ENCODE measurements around the gene LRRC3. TPM values are rescaled to one million over a fixed set of nuclear protein-coding genes. Genes with fewer than 3 reads are reported as not detected.

LRRC3 gene
- total and polyA plus RNA-seq, 4 donors, result 3.0 to 14.2 (median 7.5) TPM

GRCh38 chr21:44459712-44460440, 4.6 kb downstream of the LRRC3 start:
- Histone ChIP-seq H3K27ac (ENCODE audit: low read depth in 1 of 2, low read length in 2 of 2) (peak overlapping the region; percentile 73 to 76), H3K27me3 (ENCODE audit: control insufficient read depth in 4 of 4, insufficient read depth in 4 of 4, low read length in 3 of 4) (no peaks in the 10 kb centered on the region), H3K4me1 (ENCODE audit: control insufficient read depth in 4 of 4, insufficient read depth in 4 of 4, low read length in 3 of 4) (peaks cover 20 to 65% (median 45%) of the 10 kb centered on the region in 4 donors), H3K4me3 (ENCODE audit: low read depth in 1 of 3, low read length in 3 of 3) (no peak overlapping the region), H3K9me3 (ENCODE audit: control insufficient read depth in 4 of 4, low read length in 3 of 4) (no peaks in the 10 kb centered on the region), H3K9ac (ENCODE audit: low read depth in 1 of 2, low read length in 2 of 2) (no peak overlapping the region), H3K36me3 (ENCODE audit: control insufficient read depth in 4 of 4, insufficient read depth in 3 of 4, low read depth in 1 of 4, low read length in 3 of 4) (no peaks in the 10 kb centered on the region)
- TF ChIP-seq CTCF (IDR thresholded peaks at IDR 0.05; ENCODE audit: low read depth, low read length, missing input control) (no peak), MAX (IDR thresholded peaks at IDR 0.05) (no peak), HNF4A (conservative IDR thresholded peaks at IDR 0.05) (no peak), EGR1 (IDR thresholded peaks at IDR 0.05; ENCODE audit: low read depth in 2 of 2) (no peak), SP1 (IDR thresholded peaks at IDR 0.05) (no peak), GABPA (IDR thresholded peaks at IDR 0.05 in 1 of 2, conservative IDR thresholded peaks at IDR 0.05 in 1 of 2) (no peak), RAD21 (IDR thresholded peaks at IDR 0.05) (no peak), FOXA1 (IDR thresholded peaks at IDR 0.05) (no peak), REST (IDR thresholded peaks at IDR 0.05) (no peak), HNF4G (IDR thresholded peaks at IDR 0.05) (no peak), JUND (IDR thresholded peaks at IDR 0.05) (no peak), NR2F2 (IDR thresholded peaks at IDR 0.05) (no peak), ZBTB33 (IDR thresholded peaks at IDR 0.05) (no peak), YY1 (IDR thresholded peaks at IDR 0.05) (no peak)
- no peak for DNase-seq (ENCODE audit: low spot score)
- WGBS, result 84% methylated on average over 14 of the region's 14 CpGs

- TF ChIP-seq YY1 (IDR thresholded peaks at IDR 0.05), result no peak
These were observed 5.1 kb downstream of the LRRC3 start for GRCh38 chr21:44460441-44460755.

More at GRCh38 chr21:44460441-44460755, 5.1 kb downstream of the LRRC3 start:
- Histone ChIP-seq H3K4me1 (ENCODE audit: control insufficient read depth in 4 of 4, insufficient read depth in 4 of 4, low read length in 3 of 4) (peaks cover 19 to 65% (median 45%) of the 10 kb centered on the region in 4 donors), H3K27ac (ENCODE audit: low read depth in 1 of 2, low read length in 2 of 2) (peak overlapping the region; percentile 73 to 76), H3K36me3 (ENCODE audit: control insufficient read depth in 4 of 4, insufficient read depth in 3 of 4, low read depth in 1 of 4, low read length in 3 of 4) (peaks cover 0 to 3% (median 0%) of the 10 kb centered on the region in 4 donors), H3K4me3 (ENCODE audit: low read depth in 1 of 3, low read length in 3 of 3) (no peak overlapping the region), H3K27me3 (ENCODE audit: control insufficient read depth in 4 of 4, insufficient read depth in 4 of 4, low read length in 3 of 4) (no peaks in the 10 kb centered on the region), H3K9ac (ENCODE audit: low read depth in 1 of 2, low read length in 2 of 2) (no peak overlapping the region), H3K9me3 (ENCODE audit: control insufficient read depth in 4 of 4, low read length in 3 of 4) (no peaks in the 10 kb centered on the region)
- no peak for DNase-seq (ENCODE audit: low spot score)
- WGBS, result 93% methylated on average over 8 of the region's 8 CpGs
